Keratinocyte (primary cell): ENCODE measurements around the gene SGCE. TPM values are rescaled to one million over a fixed set of nuclear protein-coding genes. Genes with fewer than 3 reads are reported as not detected.

Source experiments
- DNase-seq: peaks from one replicate; pipeline ENCODE4 v3.0.0-alpha.2; 2011; ENCODE audit warnings: low read depth, missing footprints, low spot score
- FAIRE-seq: peaks from 2 replicates; lab custom pipeline; 2011; peaks lifted over from hg19 to GRCh38; lab: Jason Lieb, UNC
- H2AFZ ChIP-seq: 2 replicates; pipeline ENCODE4 v1.6.0; 2012; ENCODE audit warnings: low read length, control low read depth, inconsistent platforms; ENCODE audit not compliant: control insufficient read depth
- H3K27ac ChIP-seq: 2 replicates; pipeline ENCODE4 v1.5.1; 2011; ENCODE audit warnings: low read length; ENCODE audit not compliant: control insufficient read depth, insufficient read depth
- H3K27me3 ChIP-seq: 3 replicates; pipeline ENCODE4 v1.6.0; 2011; ENCODE audit warnings: low read length; ENCODE audit not compliant: control insufficient read depth, insufficient read depth; ENCODE audit errors: extremely low read depth
- H3K36me3 ChIP-seq, 2 experiments: 2 replicates in 1 of 2; 3 replicates in 1 of 2; pipeline ENCODE4 v1.5.1; 2011; ENCODE audit warnings: low read length in 2 of 2, mild to moderate bottlenecking in 1 of 2; ENCODE audit not compliant: control insufficient read depth in 2 of 2, insufficient read depth in 2 of 2; ENCODE audit errors: extremely low read depth in 1 of 2
- H3K4me1 ChIP-seq: 3 replicates; pipeline ENCODE4 v1.5.1; 2011; ENCODE audit warnings: low read length; ENCODE audit not compliant: control insufficient read depth, insufficient read depth; ENCODE audit errors: extremely low read depth
- H3K4me2 ChIP-seq: 3 replicates; pipeline ENCODE4 v1.6.0; 2011; ENCODE audit warnings: low read depth, low read length; ENCODE audit not compliant: control insufficient read depth, insufficient read depth; ENCODE audit errors: extremely low read depth
- H3K4me3 ChIP-seq, 3 experiments: fragments of 200-600 bp in 1 of 3; sonication (generic) in 1 of 3; 2 replicates in 2 of 3; 3 replicates in 1 of 3; pipeline ENCODE4 v1.5.1; 2011 to 2016; ENCODE audit warnings: low read length in 3 of 3, mild to moderate bottlenecking in 3 of 3, control low read depth in 2 of 3, inconsistent platforms in 1 of 3, low read depth in 1 of 3, mixed read lengths in 1 of 3, mixed run types in 1 of 3, moderate library complexity in 1 of 3; ENCODE audit not compliant: control insufficient read depth in 2 of 3, insufficient read depth in 2 of 3; ENCODE audit errors: extremely low read depth in 1 of 3
- H3K79me2 ChIP-seq: 2 replicates; pipeline ENCODE4 v1.6.0; 2012; ENCODE audit warnings: low read length; ENCODE audit not compliant: control insufficient read depth, insufficient read depth
- H3K9ac ChIP-seq: 3 replicates; pipeline ENCODE4 v1.6.0; 2011; ENCODE audit warnings: low read length; ENCODE audit not compliant: control insufficient read depth, insufficient read depth; ENCODE audit errors: extremely low read depth
- H3K9me1 ChIP-seq: 3 replicates; pipeline ENCODE4 v1.6.0; 2011; ENCODE audit warnings: low read length; ENCODE audit not compliant: control insufficient read depth, insufficient read depth; ENCODE audit errors: extremely low read depth
- H3K9me3 ChIP-seq: 2 replicates; pipeline ENCODE4 v1.5.1; 2012; ENCODE audit warnings: low read depth, low read length; ENCODE audit not compliant: control insufficient read depth
- H4K20me1 ChIP-seq: 3 replicates; pipeline ENCODE4 v1.6.0; 2011; ENCODE audit warnings: low read length; ENCODE audit not compliant: control insufficient read depth, insufficient read depth; ENCODE audit errors: extremely low read depth
- EZH2 ChIP-seq: IDR thresholded peaks from one replicate; pipeline ENCODE4 v1.6.1; 2012; ENCODE audit warnings: inconsistent platforms, mild to moderate bottlenecking, low read length, moderate library complexity
- dilution Hi-C: fragments of 300-500 bp; cut with MboI; formaldehyde crosslinking; loops from one replicate; pipeline ENCODE4 v1.7.0; 2020; ENCODE audit warnings: low sequenced_read_pairs; ENCODE audit not compliant: extremely low pct_ligation_motif_present
- polyA plus RNA-seq, 5 experiments: library from polyadenylated mRNA; depleted of rRNA in 3 of 5; stranded (reverse) in 3 of 5; stranded (forward) in 1 of 5; unstranded in 1 of 5; fragments of >200 nt; gene quantifications; 1 replicate in 1 of 5; 2 replicates in 3 of 5; 3 replicates in 1 of 5; pipeline versions ENCODE4 v1.2.1 to v1.2.3, GENCODE V29; 2011 to 2012; ENCODE audit warnings: missing spikeins in 2 of 5, low read depth in 1 of 5, low replicate concordance in 1 of 5
- TF ChIP-seq, protein P1 (sequence below), 3 experiments: IDR thresholded peaks in 1 of 3; conservative IDR thresholded peaks in 1 of 3; optimal IDR thresholded peaks in 1 of 3; 2 replicates in 2 of 3; 3 replicates in 1 of 3; pipeline versions ENCODE3 to v1.5.1; 2011; ENCODE audit warnings: low read length in 3 of 3, mild to moderate bottlenecking in 3 of 3, moderate library complexity in 2 of 3, control low read depth in 1 of 3, inconsistent platforms in 1 of 3; ENCODE audit not compliant: insufficient read depth in 2 of 3; ENCODE audit errors: extremely low read depth in 1 of 3

Gene SGCE
- polyA plus RNA-seq, 1 donor (not counting 4 experiments of a cell fraction or from before 2014, with no cell fraction given): 7.9 TPM

DNA sequence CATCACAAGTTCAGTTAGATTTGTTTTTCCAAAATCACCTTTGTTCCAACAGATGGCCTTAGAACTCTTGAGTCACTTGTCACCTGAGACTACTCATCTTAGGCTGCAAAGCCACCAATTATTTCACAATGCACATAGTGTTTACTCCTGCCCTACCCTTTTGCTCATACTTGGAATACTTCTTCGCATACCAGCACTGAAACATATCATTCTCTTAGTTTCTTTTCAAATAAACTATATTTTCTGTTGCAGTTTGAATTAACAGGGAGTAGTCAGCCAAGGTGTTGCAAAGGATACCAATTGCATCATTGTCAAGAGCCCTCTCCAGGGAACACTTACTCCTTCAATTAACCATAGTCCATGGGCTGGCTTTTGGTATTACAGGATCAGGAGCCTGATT, 75.3 kb downstream of the SGCE start:
- Histone ChIP-seq H3K9me3 (no peaks in the 10 kb centered on the region), H3K27ac (no peak overlapping the region), H2AFZ (no peak overlapping the region), H3K27me3 (no peaks in the 10 kb centered on the region), H4K20me1 (no peaks in the 10 kb centered on the region), H3K36me3 (no peaks in the 10 kb centered on the region), H3K9me1 (no peaks in the 10 kb centered on the region), H3K4me1 (no peaks in the 10 kb centered on the region), H3K4me3 (no peak overlapping the region), H3K79me2 (no peaks in the 10 kb centered on the region), H3K9ac (no peak overlapping the region), H3K4me2 (no peak overlapping the region)
- FAIRE-seq (no peak), DNase-seq (no peak)
- TF ChIP-seq, protein P1, sequence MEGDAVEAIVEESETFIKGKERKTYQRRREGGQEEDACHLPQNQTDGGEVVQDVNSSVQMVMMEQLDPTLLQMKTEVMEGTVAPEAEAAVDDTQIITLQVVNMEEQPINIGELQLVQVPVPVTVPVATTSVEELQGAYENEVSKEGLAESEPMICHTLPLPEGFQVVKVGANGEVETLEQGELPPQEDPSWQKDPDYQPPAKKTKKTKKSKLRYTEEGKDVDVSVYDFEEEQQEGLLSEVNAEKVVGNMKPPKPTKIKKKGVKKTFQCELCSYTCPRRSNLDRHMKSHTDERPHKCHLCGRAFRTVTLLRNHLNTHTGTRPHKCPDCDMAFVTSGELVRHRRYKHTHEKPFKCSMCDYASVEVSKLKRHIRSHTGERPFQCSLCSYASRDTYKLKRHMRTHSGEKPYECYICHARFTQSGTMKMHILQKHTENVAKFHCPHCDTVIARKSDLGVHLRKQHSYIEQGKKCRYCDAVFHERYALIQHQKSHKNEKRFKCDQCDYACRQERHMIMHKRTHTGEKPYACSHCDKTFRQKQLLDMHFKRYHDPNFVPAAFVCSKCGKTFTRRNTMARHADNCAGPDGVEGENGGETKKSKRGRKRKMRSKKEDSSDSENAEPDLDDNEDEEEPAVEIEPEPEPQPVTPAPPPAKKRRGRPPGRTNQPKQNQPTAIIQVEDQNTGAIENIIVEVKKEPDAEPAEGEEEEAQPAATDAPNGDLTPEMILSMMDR (optimal IDR thresholded peaks at IDR 0.05 in 1 of 3, IDR thresholded peaks at IDR 0.05 in 1 of 3, conservative IDR thresholded peaks at IDR 0.05 in 1 of 3; ENCODE audit: extremely low read depth in 1 of 3, insufficient read depth in 2 of 3, low read length in 3 of 3): no peak
- no peak for TF ChIP-seq EZH2
- dilution Hi-C loops: no loop called here

DNA sequence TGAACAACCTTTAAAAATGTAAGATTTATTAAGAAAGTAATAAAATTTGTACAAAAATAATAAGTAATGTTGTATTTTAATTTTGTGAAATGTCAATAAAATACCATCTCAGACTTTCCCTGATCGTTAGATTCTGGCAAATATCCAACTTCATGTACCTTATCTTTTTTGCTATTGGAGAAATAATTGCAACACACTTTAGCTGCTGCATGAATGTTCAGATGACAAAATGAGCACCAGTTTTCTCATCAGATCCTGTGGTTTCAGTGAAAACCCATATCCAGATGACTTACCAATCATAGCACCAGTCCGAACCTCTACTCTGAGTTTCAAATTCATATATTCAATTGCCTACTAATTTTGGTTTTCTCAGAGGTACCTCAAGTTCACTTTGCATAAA, 76.5 kb downstream of the SGCE start:
- no peak overlapping the region for H3K9ac ChIP-seq
- no peaks in the 10 kb centered on the region for H3K9me3 ChIP-seq
- dilution Hi-C loops: no loop called here
- no peak overlapping the region for H3K27ac ChIP-seq
- FAIRE-seq (no peak), DNase-seq (no peak)
- no peaks in the 10 kb centered on the region for H3K36me3 ChIP-seq
- no peaks in the 10 kb centered on the region for H4K20me1 ChIP-seq
- no peak overlapping the region for H3K4me2 ChIP-seq
- no peak for TF ChIP-seq EZH2
- TF ChIP-seq, protein P1 (optimal IDR thresholded peaks at IDR 0.05 in 1 of 3, IDR thresholded peaks at IDR 0.05 in 1 of 3, conservative IDR thresholded peaks at IDR 0.05 in 1 of 3; ENCODE audit: extremely low read depth in 1 of 3, insufficient read depth in 2 of 3, low read length in 3 of 3): no peak
- no peak overlapping the region for H2AFZ ChIP-seq
- H3K9me1 ChIP-seq: no peaks in the 10 kb centered on the region
- H3K4me1 ChIP-seq: no peaks in the 10 kb centered on the region
- no peaks in the 10 kb centered on the region for H3K79me2 ChIP-seq
- H3K27me3 ChIP-seq: no peaks in the 10 kb centered on the region
- no peak overlapping the region for H3K4me3 ChIP-seq
